K562 (cell line): ENCODE results near the gene AP5Z1. TPM values are rescaled to one million over a fixed set of nuclear protein-coding genes. Genes with fewer than 3 reads are reported as not detected.

Source experiments
- ARID3B ChIP-seq: fragments of 250-450 bp; sonication (Bioruptor Pico); IDR thresholded peaks from 2 replicates; pipeline ENCODE4 v1.4.0; 2020; ENCODE audit warnings: borderline replicate concordance
- C11orf30 ChIP-seq: fragments of 450-650 bp; IDR thresholded peaks from 2 replicates; pipeline ENCODE4 v1.6.1; 2016; ENCODE audit warnings: low read depth, mild to moderate bottlenecking
- CBX3 ChIP-seq, 2 experiments: IDR thresholded peaks; 1 replicate in 1 of 2; 2 replicates in 1 of 2; pipeline ENCODE4 v1.6.1; 2012; ENCODE audit warnings: inconsistent platforms in 2 of 2, low read length in 2 of 2, borderline replicate concordance in 1 of 2, control low read depth in 1 of 2
- CXXC5 ChIP-seq: fragments of 250-450 bp; sonication (Bioruptor Pico); IDR thresholded peaks from 2 replicates; pipeline ENCODE4 v1.8.0; 2022; ENCODE audit warnings: inconsistent platforms, mild to moderate bottlenecking, moderate library complexity
- DIDO1 ChIP-seq: fragments of 450-650 bp; IDR thresholded peaks from 2 replicates; pipeline ENCODE4 v1.6.1; 2016; ENCODE audit warnings: low read depth, missing biosample characterization, missing genetic modification characterization
- EP300 ChIP-seq: IDR thresholded peaks from 2 replicates; pipeline ENCODE4 v1.6.1; 2012; ENCODE audit warnings: low read length, improper control_type of control experiment
- ESRRA ChIP-seq: fragments of 450-650 bp; IDR thresholded peaks from 2 replicates; pipeline ENCODE4 v1.6.1; 2014; ENCODE audit warnings: low read depth, mild to moderate bottlenecking, moderate library complexity, borderline replicate concordance
- GABPB1 ChIP-seq: sonication (generic); formaldehyde crosslinking; IDR thresholded peaks from 2 replicates; pipeline ENCODE4 v1.8.0; 2022; ENCODE audit warnings: mild to moderate bottlenecking, missing genetic modification reagents
- HDAC2 ChIP-seq: fragments of 450-650 bp; IDR thresholded peaks from 2 replicates; pipeline ENCODE4 v1.6.1; 2016; ENCODE audit warnings: mild to moderate bottlenecking
- HMG20A ChIP-seq: fragments of 450-650 bp; formaldehyde crosslinking; conservative IDR thresholded peaks from 2 replicates; pipeline ENCODE4 v1.4.0; 2020; ENCODE audit warnings: mild to moderate bottlenecking, mixed read lengths
- MAFG ChIP-seq: fragments of 450-650 bp; conservative IDR thresholded peaks from 2 replicates; pipeline ENCODE4 v1.6.1; 2016; ENCODE audit warnings: missing genetic modification characterization, missing compliant biosample characterization
- MITF ChIP-seq: IDR thresholded peaks from 2 replicates; pipeline ENCODE4 v1.6.1; 2014; ENCODE audit warnings: antibody characterized with exemption
- NFYB ChIP-seq: IDR thresholded peaks from 2 replicates; pipeline ENCODE4 v1.6.1; 2011; ENCODE audit warnings: mild to moderate bottlenecking, moderate library complexity; ENCODE audit not compliant: insufficient read length; ENCODE audit errors: extremely low read depth
- NKRF ChIP-seq: fragments of 450-650 bp; IDR thresholded peaks from 2 replicates; pipeline ENCODE4 v1.6.1; 2016; ENCODE audit warnings: borderline replicate concordance
- SOX6 ChIP-seq: fragments of 450-650 bp; IDR thresholded peaks from 2 replicates; pipeline ENCODE4 v1.6.1; 2014; ENCODE audit warnings: mild to moderate bottlenecking
- SREBF1 ChIP-seq: fragments of 150-350 bp; IDR thresholded peaks from 2 replicates; pipeline ENCODE4 v1.6.1; 2014; ENCODE audit warnings: antibody characterized with exemption, low read depth, low read length, borderline replicate concordance
- SUPT5H ChIP-seq: fragments of 450-650 bp; IDR thresholded peaks from 2 replicates; pipeline ENCODE4 v1.6.1; 2016
- TEAD1 ChIP-seq, 2 experiments: fragments of 450-650 bp in 1 of 2; sonication (generic) in 1 of 2; formaldehyde crosslinking; IDR thresholded peaks; 2 replicates each; pipeline versions ENCODE4 v1.4.0 to v1.8.0; 2020 to 2022; ENCODE audit warnings: mild to moderate bottlenecking in 2 of 2, missing genetic modification reagents in 1 of 2
- YY1 ChIP-seq, 3 experiments: IDR thresholded peaks; 2 replicates each; pipeline ENCODE4 v1.6.1; 2011; ENCODE audit warnings: low read length in 2 of 3, mild to moderate bottlenecking in 2 of 3, moderate library complexity in 2 of 3, borderline replicate concordance in 1 of 3, control low read depth in 1 of 3, low read depth in 1 of 3; ENCODE audit not compliant: insufficient read depth in 3 of 3, insufficient replicate concordance in 2 of 3, control insufficient read depth in 1 of 3, insufficient read length in 1 of 3; ENCODE audit errors: extremely low read depth in 1 of 3
- ZBTB9 ChIP-seq: fragments of 450-650 bp; formaldehyde crosslinking; IDR thresholded peaks from 2 replicates; pipeline ENCODE4 v1.4.0; 2020; ENCODE audit warnings: mild to moderate bottlenecking, moderate library complexity
- ZNF589 ChIP-seq: fragments of 200-800 bp; sonication (Bioruptor generic); IDR thresholded peaks from 2 replicates; pipeline ENCODE4 v1.6.1; 2016; ENCODE audit warnings: low read depth, missing genetic modification characterization, missing compliant biosample characterization
- ZNF766 ChIP-seq: fragments of 200-800 bp; sonication (Bioruptor generic); conservative IDR thresholded peaks from 2 replicates; pipeline ENCODE4 v1.6.1; 2016; ENCODE audit warnings: missing genetic modification characterization, missing compliant biosample characterization
- polyA plus RNA-seq, 8 experiments: library from polyadenylated mRNA; depleted of rRNA in 4 of 8; stranded (reverse) in 5 of 8; unstranded in 3 of 8; fragments of >200 nt; fragmentation: Nextera tagmentation in 2 of 8; fragmentation: Illumina TruSeq in 1 of 8; extraction: Ambion mirVana in 2 of 8; extraction: Trizol in 1 of 8; gene quantifications; 2 replicates each; pipeline versions ENCODE4 v1.2.1 to v1.2.3, GENCODE V29; 2011 to 2014; ENCODE audit warnings: inconsistent platforms in 1 of 8, missing spikeins in 1 of 8
- total RNA-seq, 7 experiments: library from RNA; depleted of rRNA in 6 of 7; stranded (reverse); fragments of >200 nt in 6 of 7; fragmentation: Illumina TruSeq in 2 of 7; extraction: Trizol in 2 of 7; gene quantifications; 2 replicates each; pipeline versions ENCODE4 v1.2.1 to v1.2.3, GENCODE V29; 2011 to 2021; ENCODE audit warnings: low replicate concordance in 1 of 7

AP5Z1 gene
- total and polyA plus RNA-seq, 9 of the 15 experiments (the other 6 are each of a cell fraction or from before 2014, with no cell fraction given), result 0.06 to 31.1 (median 6.4) TPM

GRCh38 chr7:4775250-4775847 lies at the start of gene AP5Z1 (continued):
- TF ChIP-seq ZBTB9 (CRISPR knock-in tag), result peak; percentile 72; the same call in 1 of the 2 replicates
- TF ChIP-seq HDAC2, result peak; percentile 89
- no peak for TF ChIP-seq HMG20A
- peak; percentile 89 for TF ChIP-seq GABPB1 (CRISPR knock-in tag)
- TF ChIP-seq SUPT5H, result peak; percentile 82
- peak; percentile 99 for TF ChIP-seq C11orf30
- peak; percentile 100 for TF ChIP-seq CXXC5 (CRISPR knock-in tag)
- TF ChIP-seq NKRF, result peak; percentile 98
- TF ChIP-seq SREBF1, result peak; percentile 97
- TF ChIP-seq MAFG (tag), result no peak
- 0 out of 2 replicates have a peak, but pooled peaks have one; percentile 83 for TF ChIP-seq DIDO1 (tag)
- TF ChIP-seq YY1 (IDR thresholded peaks at IDR 0.05; ENCODE audit: borderline replicate concordance in 1 of 3, control insufficient read depth in 1 of 3, extremely low read depth in 1 of 3, insufficient read depth in 3 of 3, insufficient read length in 1 of 3, insufficient replicate concordance in 2 of 3, low read depth in 1 of 3, low read length in 2 of 3), result peak in 2 of 3 experiments; percentile 6 to 54
- peak; percentile 61; the same call in 1 of the 2 replicates for TF ChIP-seq SOX6
- TF ChIP-seq ZNF589 (CRISPR knock-in tag), result no peak
- peak; percentile 32; the same call in 1 of the 2 replicates for TF ChIP-seq EP300
- peak in 1 of 2 experiments; percentile 33; a peak in 1 of 3 replicates for TF ChIP-seq CBX3 (IDR thresholded peaks at IDR 0.05; ENCODE audit: borderline replicate concordance in 1 of 2, low read length in 2 of 2)
- TF ChIP-seq NFYB, result peak; percentile 63
- TF ChIP-seq TEAD1 (CRISPR knock-in tag; IDR thresholded peaks at IDR 0.05), result peak in 1 of 2 experiments; percentile 36; a peak in 1 of 4 replicates
- peak; percentile 75; the same call in 1 of the 2 replicates for TF ChIP-seq ESRRA
- TF ChIP-seq MITF, result peak; percentile 96
- TF ChIP-seq ZNF766 (CRISPR knock-in tag), result 0 out of 2 replicates have a peak, but pooled peaks have one; percentile 23
- TF ChIP-seq ARID3B, result 0 out of 2 replicates have a peak, but pooled peaks have one; percentile 53
